A549 (cell line): ENCODE data around the gene KCNJ11. TPM values are rescaled to one million over a fixed set of nuclear protein-coding genes. Genes with fewer than 3 reads are reported as not detected.

ENCODE experiments used
- ATAC-seq, 2 experiments: fragments of 200-7000 bp in 1 of 2; fragments of >200 bp in 1 of 2; cut with Nextera tagmentation in 1 of 2; cut with Tn5 transposase in 1 of 2; 3 replicates each; pipeline versions ENCODE4 v1.8.0 to v1.9.1; 2018 to 2020; ENCODE audit warnings: mild to moderate bottlenecking in 1 of 2, moderate library complexity in 1 of 2
- CTCF ChIA-PET: fragments of 300-600 bp; sonication (Branson Sonifier 250); formaldehyde crosslinking; extraction: SDS; loops from one replicate; lab custom pipeline; 2021; ENCODE audit warnings: antibody characterized with exemption, inconsistent platforms; lab: Yijun Ruan, JAX
- POLR2A ChIA-PET: fragments of 350-600 bp; formaldehyde crosslinking; extraction: SDS; loops from one replicate; lab custom pipeline; 2021; ENCODE audit warnings: antibody characterized with exemption, inconsistent platforms; lab: Yijun Ruan, JAX
- DNase-seq, 2 experiments: peaks; one replicate each; pipeline versions ENCODE4 v3.0.0 to v3.0.0-alpha.2; 2011 to 2016; ENCODE audit warnings: low read depth in 1 of 2, low spot score in 1 of 2
- FAIRE-seq: peaks from 2 replicates; lab custom pipeline; 2011; peaks lifted over from hg19 to GRCh38; lab: Jason Lieb, UNC
- H3K27ac ChIP-seq, 2 experiments: fragments of >200 bp; sonication (Bioruptor Twin); formaldehyde crosslinking; 3 replicates each; pipeline ENCODE4 v1.5.1; 2016 to 2017
- H3K4me1 ChIP-seq: fragments of >200 bp; sonication (Bioruptor Twin); formaldehyde crosslinking; 3 replicates; pipeline ENCODE4 v1.6.1; 2016
- H3K4me2 ChIP-seq: fragments of >200 bp; sonication (Bioruptor Twin); formaldehyde crosslinking; 3 replicates; pipeline ENCODE4 v1.6.1; 2016
- H3K4me3 ChIP-seq: fragments of >200 bp; sonication (Bioruptor Twin); formaldehyde crosslinking; 3 replicates; pipeline ENCODE4 v1.5.1; 2016
- H3K9me3 ChIP-seq: fragments of >200 bp; sonication (Bioruptor Twin); formaldehyde crosslinking; 3 replicates; pipeline ENCODE4 v1.6.1; 2016
- CBX8 ChIP-seq: fragments of 200-600 bp; sonication (generic); IDR thresholded peaks from 2 replicates; pipeline ENCODE4 v1.6.1; 2016
- CHD4 ChIP-seq: fragments of 200-600 bp; sonication (generic); IDR thresholded peaks from 2 replicates; pipeline ENCODE4 v1.6.1; 2016; ENCODE audit warnings: antibody characterized with exemption, mild to moderate bottlenecking, borderline replicate concordance
- ESRRA ChIP-seq: fragments of 150-350 bp; IDR thresholded peaks from 2 replicates; pipeline ENCODE4 v1.6.1; 2014; ENCODE audit warnings: mild to moderate bottlenecking, low read length, borderline replicate concordance
- FOXS1 ChIP-seq: fragments of 250-450 bp; sonication (Bioruptor Pico); IDR thresholded peaks from 2 replicates; pipeline ENCODE4 v1.5.0; 2020; ENCODE audit warnings: mild to moderate bottlenecking, moderate library complexity
- HDAC2 ChIP-seq: fragments of 200-600 bp; sonication (generic); IDR thresholded peaks from 2 replicates; pipeline ENCODE4 v1.6.1; 2016
- HOXB13 ChIP-seq: fragments of 250-450 bp; sonication (Bioruptor Pico); IDR thresholded peaks from 2 replicates; pipeline ENCODE4 v1.5.0; 2020; ENCODE audit warnings: low read depth, mild to moderate bottlenecking, moderate library complexity
- HOXB5 ChIP-seq: fragments of 250-450 bp; sonication (Bioruptor Pico); IDR thresholded peaks from 2 replicates; pipeline ENCODE4 v1.5.0; 2020; ENCODE audit warnings: mild to moderate bottlenecking, moderate library complexity
- KDM1A ChIP-seq: fragments of 200-600 bp; sonication (generic); IDR thresholded peaks from 2 replicates; pipeline ENCODE4 v1.6.1; 2016; ENCODE audit warnings: low read depth, mild to moderate bottlenecking
- KDM5A ChIP-seq: fragments of 200-600 bp; sonication (generic); IDR thresholded peaks from 2 replicates; pipeline ENCODE4 v1.6.1; 2016; ENCODE audit warnings: antibody characterized with exemption, mild to moderate bottlenecking
- NFE2L2 ChIP-seq: fragments of 150-350 bp; conservative IDR thresholded peaks from 2 replicates; pipeline ENCODE4 v1.6.1; 2014; ENCODE audit warnings: low read length
- NPAS2 ChIP-seq: fragments of 250-450 bp; sonication (Bioruptor Pico); IDR thresholded peaks from 2 replicates; pipeline ENCODE4 v1.8.0; 2022; ENCODE audit warnings: mild to moderate bottlenecking, moderate library complexity, borderline replicate concordance
- PHF8 ChIP-seq: fragments of 200-600 bp; sonication (generic); IDR thresholded peaks from 2 replicates; pipeline ENCODE4 v1.6.1; 2016; ENCODE audit warnings: low read depth, mild to moderate bottlenecking, antibody characterized with exemption, moderate library complexity, borderline replicate concordance
- POLR2A ChIP-seq: IDR thresholded peaks from 2 replicates; pipeline ENCODE4 v1.6.1; 2012; ENCODE audit warnings: mild to moderate bottlenecking, low read length
- POLR2AphosphoS2 ChIP-seq: conservative IDR thresholded peaks from 2 replicates; pipeline ENCODE4 v1.6.1; 2012; ENCODE audit warnings: low read length, improper control_type of control experiment, inconsistent platforms
- RAD21 ChIP-seq, 2 experiments: fragments of >200 bp in 1 of 2; sonication (Bioruptor Twin) in 1 of 2; formaldehyde crosslinking in 1 of 2; IDR thresholded peaks in 1 of 2; conservative IDR thresholded peaks in 1 of 2; 2 replicates in 1 of 2; 3 replicates in 1 of 2; pipeline ENCODE4 v1.6.1; 2012 to 2018; ENCODE audit warnings: inconsistent platforms in 1 of 2
- SMC3 ChIP-seq: fragments of >200 bp; sonication (Bioruptor Twin); formaldehyde crosslinking; IDR thresholded peaks from 3 replicates; pipeline ENCODE4 v1.6.1; 2018; ENCODE audit warnings: inconsistent platforms
- SREBF2 ChIP-seq: fragments of 450-650 bp; IDR thresholded peaks from 2 replicates; pipeline ENCODE4 v1.6.1; 2014; ENCODE audit warnings: mild to moderate bottlenecking, moderate library complexity
- ZC3H11A ChIP-seq: fragments of 450-650 bp; IDR thresholded peaks from 2 replicates; pipeline ENCODE4 v1.6.1; 2014; ENCODE audit warnings: antibody characterized with exemption, mild to moderate bottlenecking
- ZFP36 ChIP-seq: fragments of 450-650 bp; IDR thresholded peaks from 2 replicates; pipeline ENCODE4 v1.6.1; 2014; ENCODE audit warnings: borderline replicate concordance; ENCODE audit not compliant: partially characterized antibody
- WGBS: methylation state at CpG from one replicate; pipeline ENCODE4 v1.1.6; 2017; ENCODE audit errors: missing lambda C conversion rate; 5-methylcytosine and 5-hydroxymethylcytosine counted together
- polyA plus RNA-seq, 4 experiments: library from polyadenylated mRNA; depleted of rRNA in 3 of 4; stranded (reverse); fragments of >200 nt; fragmentation: RNase III in 1 of 4; extraction: RNeasy Plus Mini Kit Qiagen cat#74134 plus additional on column Dnase treatment in 1 of 4; gene quantifications; 2 replicates in 3 of 4; 3 replicates in 1 of 4; pipeline ENCODE4 v1.2.3, GENCODE V29; 2011 to 2017
- TF ChIP-seq, protein P1 (sequence below): fragments of 150-350 bp; IDR thresholded peaks from 2 replicates; pipeline ENCODE4 v1.6.1; 2014; ENCODE audit warnings: low read depth, mild to moderate bottlenecking, low read length
- TF ChIP-seq, protein P2 (sequence below): fragments of >200 bp; sonication (Bioruptor Twin); formaldehyde crosslinking; IDR thresholded peaks from 3 replicates; pipeline ENCODE4 v1.5.1; 2016
- TF ChIP-seq, protein P3 (sequence below): fragments of 450-650 bp; IDR thresholded peaks from 2 replicates; pipeline ENCODE4 v1.6.1; 2014; ENCODE audit warnings: antibody characterized with exemption
- TF ChIP-seq, protein P4 (sequence below): fragments of 250-450 bp; sonication (Bioruptor Pico); IDR thresholded peaks from 2 replicates; pipeline ENCODE4 v1.5.0; 2021; ENCODE audit warnings: mild to moderate bottlenecking, moderate library complexity, borderline replicate concordance

The KCNJ11 gene
- polyA plus RNA-seq, 2 of the 4 experiments (the other 2 are of a cell fraction): 0.18 to 0.53 TPM

DNA sequence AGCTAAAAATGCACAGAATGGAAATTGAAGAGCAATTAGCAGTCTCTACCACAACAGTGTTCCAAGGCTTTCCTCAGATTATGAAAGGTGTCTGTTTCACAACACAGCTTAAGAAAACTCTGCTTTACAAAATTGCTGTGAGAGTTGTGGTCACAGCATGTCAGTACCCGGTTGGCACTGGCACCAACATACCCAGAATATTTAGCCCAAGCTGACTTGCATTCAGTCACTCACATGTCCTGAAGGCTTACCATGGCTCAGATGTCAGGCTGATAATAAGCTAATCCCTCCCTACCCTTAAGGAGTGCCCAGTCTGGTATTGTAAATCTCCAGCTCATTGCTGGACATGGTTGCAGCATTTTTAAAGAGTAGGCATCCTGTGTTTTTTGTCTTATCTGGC is 22.0 kb downstream of the KCNJ11 start:
- H3K9me3 ChIP-seq: peaks cover 12% of the 10 kb centered on the region; the same call in 1 of the 3 replicates
- DNase-seq: no peak
- CTCF ChIA-PET: interaction anchor here (0.9 to 4.9 kb wide), 8 partner anchors 12 to 175 kb away, joined by 3 to 56 read pairs (median 4); no protein-coding TSS in a partner anchor
- no peaks in the 10 kb centered on the region for H3K4me1 ChIP-seq
- no peak for ATAC-seq
- TF ChIP-seq CHD4 (no peak), RAD21 (conservative IDR thresholded peaks at IDR 0.05 in 1 of 2, IDR thresholded peaks at IDR 0.05 in 1 of 2) (no peak), HOXB5 (CRISPR knock-in tag) (no peak), ZC3H11A (no peak), ZFP36 (no peak), POLR2A (no peak)
- TF ChIP-seq, protein P1, sequence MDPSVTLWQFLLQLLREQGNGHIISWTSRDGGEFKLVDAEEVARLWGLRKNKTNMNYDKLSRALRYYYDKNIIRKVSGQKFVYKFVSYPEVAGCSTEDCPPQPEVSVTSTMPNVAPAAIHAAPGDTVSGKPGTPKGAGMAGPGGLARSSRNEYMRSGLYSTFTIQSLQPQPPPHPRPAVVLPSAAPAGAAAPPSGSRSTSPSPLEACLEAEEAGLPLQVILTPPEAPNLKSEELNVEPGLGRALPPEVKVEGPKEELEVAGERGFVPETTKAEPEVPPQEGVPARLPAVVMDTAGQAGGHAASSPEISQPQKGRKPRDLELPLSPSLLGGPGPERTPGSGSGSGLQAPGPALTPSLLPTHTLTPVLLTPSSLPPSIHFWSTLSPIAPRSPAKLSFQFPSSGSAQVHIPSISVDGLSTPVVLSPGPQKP: no peak
- TF ChIP-seq, all 56 proteins: peak for 0
- 55% methylated on average over 1 of the region's 1 CpG for WGBS
- no peak for FAIRE-seq
- Histone ChIP-seq H3K4me3 (no peak overlapping the region), H3K27ac (no peak overlapping the region), H3K4me2 (no peak overlapping the region)
- POLR2A ChIA-PET: no interaction called here

DNA sequence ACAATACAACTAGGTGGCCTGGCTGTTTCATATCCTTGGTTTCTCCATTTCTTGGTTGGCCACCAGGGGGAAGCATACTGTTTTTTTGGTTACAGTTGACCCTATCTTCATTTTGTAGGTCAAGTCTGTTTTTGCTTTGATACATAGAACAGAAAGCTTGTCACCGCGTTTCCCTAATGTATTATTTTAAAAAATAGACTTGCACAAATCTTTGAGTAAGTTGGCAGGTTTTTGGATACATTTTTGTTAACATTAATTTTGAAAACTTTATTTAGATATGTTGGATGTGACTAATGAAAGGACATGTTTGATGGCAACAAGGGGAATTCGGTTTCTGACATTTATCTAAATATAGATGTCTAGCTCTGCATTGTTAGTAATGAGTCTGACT is 33.9 kb downstream of the KCNJ11 start:
- Histone ChIP-seq H3K4me1 (no peaks in the 10 kb centered on the region; the same call in 2 of the 3 replicates), H3K27ac (no peak overlapping the region), H3K9me3 (no peaks in the 10 kb centered on the region), H3K4me3 (peak overlapping the region; percentile 51; the same call in 2 of the 3 replicates), H3K4me2 (peak overlapping the region; percentile 96)
- ChIA-PET POLR2A (no interaction called here), CTCF (interaction anchor here (0.9 to 5.3 kb wide), 20 partner anchors 12 to 173 kb away, joined by 3 to 48 read pairs (median 4); partner anchors contain the start of gene NUCB2)
- FAIRE-seq (no peak), ATAC-seq (peak in 1 of 2 experiments; percentile 55; a peak in 3 of 6 replicates), DNase-seq (peak; percentile 80 to 84)
- 22% methylated on average over 3 of the region's 3 CpGs for WGBS
- TF ChIP-seq, protein P2, sequence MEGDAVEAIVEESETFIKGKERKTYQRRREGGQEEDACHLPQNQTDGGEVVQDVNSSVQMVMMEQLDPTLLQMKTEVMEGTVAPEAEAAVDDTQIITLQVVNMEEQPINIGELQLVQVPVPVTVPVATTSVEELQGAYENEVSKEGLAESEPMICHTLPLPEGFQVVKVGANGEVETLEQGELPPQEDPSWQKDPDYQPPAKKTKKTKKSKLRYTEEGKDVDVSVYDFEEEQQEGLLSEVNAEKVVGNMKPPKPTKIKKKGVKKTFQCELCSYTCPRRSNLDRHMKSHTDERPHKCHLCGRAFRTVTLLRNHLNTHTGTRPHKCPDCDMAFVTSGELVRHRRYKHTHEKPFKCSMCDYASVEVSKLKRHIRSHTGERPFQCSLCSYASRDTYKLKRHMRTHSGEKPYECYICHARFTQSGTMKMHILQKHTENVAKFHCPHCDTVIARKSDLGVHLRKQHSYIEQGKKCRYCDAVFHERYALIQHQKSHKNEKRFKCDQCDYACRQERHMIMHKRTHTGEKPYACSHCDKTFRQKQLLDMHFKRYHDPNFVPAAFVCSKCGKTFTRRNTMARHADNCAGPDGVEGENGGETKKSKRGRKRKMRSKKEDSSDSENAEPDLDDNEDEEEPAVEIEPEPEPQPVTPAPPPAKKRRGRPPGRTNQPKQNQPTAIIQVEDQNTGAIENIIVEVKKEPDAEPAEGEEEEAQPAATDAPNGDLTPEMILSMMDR: peak; percentile 81
- TF ChIP-seq ESRRA: peak; percentile 50; the same call in 1 of the 2 replicates
- no peak for TF ChIP-seq SREBF2
- TF ChIP-seq RAD21 (conservative IDR thresholded peaks at IDR 0.05 in 1 of 2, IDR thresholded peaks at IDR 0.05 in 1 of 2): peak in 1 of 2 experiments; percentile 44; a peak in 3 of 5 replicates
- no peak for TF ChIP-seq FOXS1 (CRISPR knock-in tag)

DNA sequence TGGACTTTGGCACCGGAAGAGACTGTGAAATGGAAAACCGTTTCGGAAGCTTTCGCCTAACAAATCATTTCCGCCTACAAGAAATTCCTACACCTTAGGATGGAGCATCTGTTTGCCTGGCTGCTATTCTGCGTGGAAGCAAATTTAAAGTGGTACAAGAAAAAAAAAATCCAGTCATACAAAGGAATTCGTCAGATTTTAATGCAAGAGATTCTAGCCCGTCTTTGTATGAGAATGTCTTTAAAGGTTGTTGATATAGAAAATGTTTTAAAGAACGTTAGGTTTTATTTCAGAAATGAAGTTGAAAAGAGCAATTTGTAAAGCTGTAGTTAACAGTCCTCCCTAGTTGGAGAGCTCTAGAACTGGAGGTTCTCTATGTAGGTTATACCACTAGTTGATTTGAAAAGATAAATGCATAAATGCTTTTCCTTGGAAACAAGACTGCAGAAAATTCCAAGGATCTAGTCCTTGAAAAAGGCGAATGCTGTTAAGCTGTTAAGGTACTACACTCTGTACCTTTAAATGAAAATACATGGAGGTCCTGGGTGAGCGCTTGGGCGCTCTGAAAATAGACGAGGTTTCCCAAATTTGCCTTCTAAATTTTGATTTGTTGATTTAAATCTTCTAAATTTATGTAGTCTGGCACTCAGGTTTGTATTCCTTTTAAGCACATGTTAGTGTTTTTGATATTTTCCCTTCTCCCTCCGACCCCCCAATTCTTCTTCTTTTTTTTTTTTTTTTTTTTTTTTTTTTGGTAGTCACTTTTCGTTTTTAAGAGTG is 34.4 kb downstream of the KCNJ11 start:
- H3K9me3 ChIP-seq: no peaks in the 10 kb centered on the region
- H3K27ac ChIP-seq: peak overlapping the region; percentile 69 to 86
- no peaks in the 10 kb centered on the region; the same call in 2 of the 3 replicates for H3K4me1 ChIP-seq
- H3K4me3 ChIP-seq: peak overlapping the region; percentile 51
- H3K4me2 ChIP-seq: peak overlapping the region; percentile 96
- DNase-seq (peak in 1 of 2 experiments; percentile 16), ATAC-seq (no peak), FAIRE-seq (no peak)
- POLR2A ChIA-PET: interaction anchor here (0.7 to 2.1 kb wide), 6 partner anchors 11 to 276 kb away, joined by 3 to 11 read pairs (median 4); partner anchors contain the start of genes NUCB2 and RPS13
- WGBS: 3% methylated on average over 15 of the region's 15 CpGs
- CTCF ChIA-PET: interaction anchor here (0.7 to 5.3 kb wide), 24 partner anchors 13 to 189 kb away, joined by 3 to 48 read pairs (median 4); partner anchors contain the start of gene NUCB2
- TF ChIP-seq NFE2L2 (no peak), NPAS2 (CRISPR knock-in tag) (no peak), KDM1A (no peak), HOXB13 (CRISPR knock-in tag) (no peak), SMC3 (no peak), PHF8 (no peak), RAD21 (conservative IDR thresholded peaks at IDR 0.05 in 1 of 2, IDR thresholded peaks at IDR 0.05 in 1 of 2) (no peak), CBX8 (no peak), KDM5A (no peak), POLR2AphosphoS2 (no peak), HDAC2 (no peak)
- TF ChIP-seq, protein P3, sequence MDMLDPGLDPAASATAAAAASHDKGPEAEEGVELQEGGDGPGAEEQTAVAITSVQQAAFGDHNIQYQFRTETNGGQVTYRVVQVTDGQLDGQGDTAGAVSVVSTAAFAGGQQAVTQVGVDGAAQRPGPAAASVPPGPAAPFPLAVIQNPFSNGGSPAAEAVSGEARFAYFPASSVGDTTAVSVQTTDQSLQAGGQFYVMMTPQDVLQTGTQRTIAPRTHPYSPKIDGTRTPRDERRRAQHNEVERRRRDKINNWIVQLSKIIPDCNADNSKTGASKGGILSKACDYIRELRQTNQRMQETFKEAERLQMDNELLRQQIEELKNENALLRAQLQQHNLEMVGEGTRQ: no peak
- TF ChIP-seq, protein P2: no peak
- TF ChIP-seq, protein P4, sequence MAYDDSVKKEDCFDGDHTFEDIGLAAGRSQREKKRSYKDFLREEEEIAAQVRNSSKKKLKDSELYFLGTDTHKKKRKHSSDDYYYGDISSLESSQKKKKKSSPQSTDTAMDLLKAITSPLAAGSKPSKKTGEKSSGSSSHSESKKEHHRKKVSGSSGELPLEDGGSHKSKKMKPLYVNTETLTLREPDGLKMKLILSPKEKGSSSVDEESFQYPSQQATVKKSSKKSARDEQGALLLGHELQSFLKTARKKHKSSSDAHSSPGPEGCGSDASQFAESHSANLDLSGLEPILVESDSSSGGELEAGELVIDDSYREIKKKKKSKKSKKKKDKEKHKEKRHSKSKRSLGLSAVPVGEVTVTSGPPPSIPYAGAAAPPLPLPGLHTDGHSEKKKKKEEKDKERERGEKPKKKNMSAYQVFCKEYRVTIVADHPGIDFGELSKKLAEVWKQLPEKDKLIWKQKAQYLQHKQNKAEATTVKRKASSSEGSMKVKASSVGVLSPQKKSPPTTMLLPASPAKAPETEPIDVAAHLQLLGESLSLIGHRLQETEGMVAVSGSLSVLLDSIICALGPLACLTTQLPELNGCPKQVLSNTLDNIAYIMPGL (CRISPR knock-in tag): no peak
